Stimulated activated CD8-positive, alpha-beta memory T cell treated with anti-CD3 and anti-CD28 coated beads, Interleukin-15, amount 100 ng/mL, for 1 hour (primary cell): ENCODE measurements around the gene NUDT22.
A peak's percentile ranks its signal among the peaks of the same experiment; 100 is the strongest.

ENCODE experiments used
- DNase-seq: peaks from one replicate; pipeline ENCODE4 v3.0.0-alpha.2; 2020; ENCODE audit warnings: low read depth

The NUDT22 gene

DNA sequence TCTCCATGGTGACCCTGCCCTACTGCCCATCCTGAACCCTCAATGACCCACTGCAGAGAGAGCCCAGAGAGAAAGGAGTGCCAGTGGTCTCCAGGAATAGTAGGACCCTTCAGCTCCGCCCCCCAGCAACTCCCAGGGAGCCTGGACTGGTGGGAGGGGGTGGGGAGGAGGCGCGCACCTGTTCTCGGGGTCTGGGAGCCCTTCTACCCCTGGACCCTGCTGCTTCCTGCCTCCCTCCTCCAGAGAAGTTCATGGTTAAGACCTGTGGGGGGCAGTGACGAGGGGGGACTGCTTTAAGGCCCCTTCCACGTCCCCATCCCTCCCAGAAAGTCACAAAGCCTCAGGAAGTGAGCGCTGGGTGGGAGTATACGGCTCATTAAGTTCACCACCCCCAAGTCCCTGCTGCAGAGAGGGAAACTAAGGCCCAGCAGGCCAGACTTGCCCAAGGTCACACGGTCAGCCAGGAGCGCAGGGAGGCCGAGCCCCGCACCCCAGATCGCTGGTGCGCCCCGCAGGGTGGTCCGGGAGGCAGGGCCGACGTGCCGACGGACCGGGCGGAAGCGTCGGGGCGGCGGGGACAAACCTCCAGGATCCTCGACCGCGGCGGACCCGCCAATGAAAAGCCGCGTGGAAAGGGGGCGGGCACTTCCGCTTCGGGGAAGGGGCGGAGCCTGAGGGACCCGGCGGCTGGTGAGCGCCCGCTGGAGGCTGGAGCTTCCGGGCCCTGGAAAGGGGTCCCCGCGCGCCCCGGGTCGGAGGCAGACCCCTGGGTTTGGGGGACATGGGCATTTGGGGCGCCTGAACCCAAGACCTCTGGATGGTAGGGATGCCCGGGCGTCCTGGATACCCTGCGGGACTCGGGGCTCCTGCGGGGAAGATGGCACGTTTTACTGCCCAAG lies at the start of gene NUDT22, which contains the start of gene TRPT1:
TSS of gene NUDT22 (plus strand) at position 667 of the 899 bp plus-strand sequence. CDS start 379 bp downstream, outside the sequence.
TSS of gene TRPT1 (minus strand) at position 579 of the 899 bp plus-strand sequence. CDS start at position 253, 326 bp downstream.
- peak; percentile 86 for DNase-seq

DNA sequence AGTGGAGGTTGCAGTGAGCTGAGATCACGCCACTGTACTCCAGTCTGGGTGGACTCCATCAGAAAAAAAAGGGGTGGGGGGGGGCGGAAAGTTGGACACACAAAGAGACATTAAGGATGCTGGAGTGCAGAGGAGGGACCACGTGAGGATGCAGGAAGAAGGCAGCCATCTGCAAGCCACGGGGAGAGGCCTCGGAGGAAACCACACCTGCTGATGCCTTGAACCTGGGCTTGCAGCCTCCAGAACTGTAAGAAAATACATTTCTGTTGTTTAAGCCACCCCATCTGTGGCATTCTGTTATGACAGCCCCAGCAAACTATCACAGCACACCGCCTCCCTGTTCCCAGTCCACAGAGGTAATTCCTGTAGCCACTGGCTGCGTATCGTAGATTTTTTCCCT lies 49.3 kb upstream of the NUDT22 start:
- no peak for DNase-seq

- no peak for DNase-seq
Observed at GRCh38 chr11:64178203-64178602, 47.9 kb upstream of the NUDT22 start.

GRCh38 chr11:64178951-64179639 lies 47.0 kb upstream of the NUDT22 start:
- no peak for DNase-seq

GRCh38 chr11:64180891-64181290 lies 45.2 kb upstream of the NUDT22 start:
- DNase-seq = no peak

- no peak for DNase-seq
Observed at GRCh38 chr11:64181506-64182411, 44.3 kb upstream of the NUDT22 start.

- DNase-seq = no peak
Observed at GRCh38 chr11:64183890-64184289, 42.2 kb upstream of the NUDT22 start.

- no peak for DNase-seq
Observed at GRCh38 chr11:64185175-64185692, 40.8 kb upstream of the NUDT22 start.

GRCh38 chr11:64185693-64186491 lies 40.2 kb upstream of the NUDT22 start, which contains the start of gene STIP1:
Gene STIP1, plus strand, starts transcription at chr11:64186171. Its CDS starts 91 bp downstream, at chr11:64186262.
- peak; percentile 96 for DNase-seq

- DNase-seq = no peak
Observed at GRCh38 chr11:64186492-64187165, 39.4 kb upstream of the NUDT22 start.

- no peak for DNase-seq
Observed at GRCh38 chr11:64192434-64192833, 33.6 kb upstream of the NUDT22 start.

DNA sequence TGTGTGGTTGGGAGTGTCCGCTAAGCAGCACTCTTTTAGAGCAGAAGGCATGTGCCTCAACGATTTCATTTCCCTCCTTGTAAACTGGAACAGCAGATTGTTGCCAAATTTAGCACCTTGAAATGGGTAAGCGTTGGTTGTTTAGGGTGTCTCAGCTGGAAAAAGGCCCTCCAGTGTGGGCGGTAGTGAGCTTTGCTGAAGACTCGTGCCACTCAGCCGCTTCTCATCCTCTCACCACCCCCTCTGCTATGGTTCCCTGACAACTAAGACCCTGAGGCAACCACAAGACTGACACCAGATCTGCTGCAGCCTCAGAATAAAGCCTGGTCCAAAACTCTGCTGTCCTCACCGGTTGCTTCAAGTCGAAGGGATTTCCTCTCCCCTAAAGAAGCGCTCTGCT lies 29.4 kb upstream of the NUDT22 start:
- DNase-seq = no peak

DNA sequence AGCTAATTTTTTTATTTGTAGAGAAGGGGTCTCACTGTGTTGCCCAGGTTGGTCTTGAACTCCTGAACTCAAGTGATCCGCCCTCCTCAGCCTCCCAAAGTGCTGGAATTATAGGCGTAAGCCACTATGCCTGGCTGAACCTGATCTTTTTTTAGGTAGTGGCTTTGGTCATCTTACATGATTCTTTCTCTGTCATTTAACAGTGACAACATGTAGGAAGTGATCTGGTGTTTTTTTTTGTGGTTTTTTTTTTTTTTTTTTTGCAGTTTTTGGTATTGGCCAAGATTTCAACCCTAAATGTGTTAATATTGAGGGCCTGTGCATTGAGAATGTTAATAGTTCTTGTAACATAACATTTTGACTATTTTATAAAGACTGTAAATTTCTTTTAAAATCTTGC lies 27.6 kb upstream of the NUDT22 start:
- no peak for DNase-seq

- DNase-seq = no peak
Observed at GRCh38 chr11:64201543-64201942, 24.5 kb upstream of the NUDT22 start.

GRCh38 chr11:64202992-64203391 lies 23.1 kb upstream of the NUDT22 start:
- no peak for DNase-seq

GRCh38 chr11:64203421-64204079 lies 22.5 kb upstream of the NUDT22 start:
- no peak for DNase-seq

GRCh38 chr11:64204080-64204440 lies 22.0 kb upstream of the NUDT22 start:
- no peak for DNase-seq

- DNase-seq = peak; percentile 70
Observed at GRCh38 chr11:64204464-64204989, 21.5 kb upstream of the NUDT22 start.

- DNase-seq = no peak
Observed at GRCh38 chr11:64206457-64207255, 19.4 kb upstream of the NUDT22 start, which contains the start of gene FERMT3. Gene FERMT3, plus strand, starts transcription at chr11:64206721. Its CDS starts 644 bp downstream, at chr11:64207365.
